CD4-positive, alpha-beta T cell treated with Interleukin-6 at 100 ng/mL for 8 hours (primary cell): ENCODE results near the gene CFAP73.

Experiments
- DNase-seq: peaks from one replicate; pipeline ENCODE4 v3.0.0-alpha.2; 2020; ENCODE audit warnings: mixed read lengths, low spot score

The CFAP73 gene

GRCh38 chr12:113142173-113142885 lies 7.2 kb upstream of the CFAP73 start:
- no peak for DNase-seq

GRCh38 chr12:113142886-113143332 lies 6.6 kb upstream of the CFAP73 start:
- no peak for DNase-seq

GRCh38 chr12:113143959-113144358 lies 5.6 kb upstream of the CFAP73 start:
- no peak for DNase-seq

GRCh38 chr12:113144806-113145205 lies 4.7 kb upstream of the CFAP73 start:
- DNase-seq: no peak

- DNase-seq: no peak
Measured at GRCh38 chr12:113145720-113146551, 3.6 kb upstream of the CFAP73 start.

GRCh38 chr12:113146999-113147398 lies 2.5 kb upstream of the CFAP73 start:
- DNase-seq: no peak

GRCh38 chr12:113151655-113152054 lies 2.1 kb downstream of the CFAP73 start:
- no peak for DNase-seq

GRCh38 chr12:113152196-113152834 lies 2.8 kb downstream of the CFAP73 start:
- DNase-seq: no peak

- peak; percentile 66 for DNase-seq
Measured at GRCh38 chr12:113152835-113153814, 3.6 kb downstream of the CFAP73 start.

- no peak for DNase-seq
Measured at GRCh38 chr12:113154351-113154973, 4.9 kb downstream of the CFAP73 start.

- DNase-seq: no peak
Measured at GRCh38 chr12:113155060-113155459, 5.5 kb downstream of the CFAP73 start.

GRCh38 chr12:113155646-113156045 lies 6.1 kb downstream of the CFAP73 start:
- DNase-seq: no peak

- DNase-seq: no peak
Measured at GRCh38 chr12:113157218-113157859, 7.8 kb downstream of the CFAP73 start.

- no peak for DNase-seq
Measured at GRCh38 chr12:113158439-113159203, 9.1 kb downstream of the CFAP73 start.

- no peak for DNase-seq
Measured at GRCh38 chr12:113159937-113160336, 10.4 kb downstream of the CFAP73 start.

GRCh38 chr12:113161415-113162016 lies 12.0 kb downstream of the CFAP73 start:
- no peak for DNase-seq

- DNase-seq: no peak
Measured at GRCh38 chr12:113162102-113163029, 12.8 kb downstream of the CFAP73 start.

- no peak for DNase-seq
Measured at GRCh38 chr12:113163030-113163360, 13.5 kb downstream of the CFAP73 start.
